Fibroblast of lung (primary cell): Measurements from ENCODE around the gene XPC. TPM values are rescaled to one million over a fixed set of nuclear protein-coding genes. Genes with fewer than 3 reads are reported as not detected.

ENCODE experiments used
- DNase-seq, 2 donors: peaks; one replicate each; pipeline versions ENCODE4 v3.0.0 to v3.0.0-alpha.2; 2010; ENCODE audit warnings: low read depth in 2 of 2
- H2AFZ ChIP-seq: 2 replicates; pipeline ENCODE4 v1.5.1; 2012; ENCODE audit warnings: low read length, control low read depth, inconsistent platforms
- H3K27ac ChIP-seq: 2 replicates; pipeline ENCODE4 v1.5.1; 2011; ENCODE audit warnings: low read length, control low read depth; ENCODE audit not compliant: insufficient read depth
- H3K27me3 ChIP-seq: 2 replicates; pipeline ENCODE4 v1.5.1; 2011; ENCODE audit warnings: mild to moderate bottlenecking, low read length; ENCODE audit not compliant: control insufficient read depth, insufficient read depth
- H3K36me3 ChIP-seq: 2 replicates; pipeline ENCODE4 v1.5.1; 2011; ENCODE audit warnings: low read length; ENCODE audit not compliant: control insufficient read depth, insufficient read depth
- H3K4me1 ChIP-seq: 2 replicates; pipeline ENCODE4 v1.5.1; 2011; ENCODE audit warnings: low read length; ENCODE audit not compliant: control insufficient read depth, insufficient read depth; ENCODE audit errors: extremely low read depth
- H3K4me2 ChIP-seq: 2 replicates; pipeline ENCODE4 v1.5.1; 2011; ENCODE audit warnings: low read length, control low read depth; ENCODE audit not compliant: insufficient read depth; ENCODE audit errors: extremely low read depth
- H3K4me3 ChIP-seq, 4 experiments: fragments of 200-600 bp in 1 of 4; sonication (generic) in 1 of 4; replicated peaks in 1 of 4; 2 replicates each; pipeline ENCODE4 v1.5.1; 2011 to 2016; ENCODE audit warnings: low read length in 4 of 4, low read depth in 3 of 4, mild to moderate bottlenecking in 3 of 4, control low read depth in 2 of 4, inconsistent platforms in 1 of 4, mixed read lengths in 1 of 4; ENCODE audit not compliant: insufficient read depth in 1 of 4; ENCODE audit errors: control extremely low read depth in 1 of 4
- H3K79me2 ChIP-seq: 2 replicates; pipeline ENCODE4 v1.5.1; 2012; ENCODE audit warnings: mild to moderate bottlenecking, low read length, inconsistent platforms; ENCODE audit not compliant: control insufficient read depth, insufficient read depth
- H3K9ac ChIP-seq: 2 replicates; pipeline ENCODE4 v1.5.1; 2011; ENCODE audit warnings: mild to moderate bottlenecking, low read length, control low read depth; ENCODE audit not compliant: insufficient read depth
- H3K9me3 ChIP-seq: 2 replicates; pipeline ENCODE4 v1.5.1; 2012; ENCODE audit warnings: low read depth, low read length; ENCODE audit not compliant: control insufficient read depth, insufficient read depth
- H4K20me1 ChIP-seq: 2 replicates; pipeline ENCODE4 v1.5.1; 2011; ENCODE audit warnings: low read length; ENCODE audit not compliant: control insufficient read depth, insufficient read depth; ENCODE audit errors: extremely low read depth
- CTCF ChIP-seq, 2 donors: IDR thresholded peaks in 1 of 2; conservative IDR thresholded peaks in 1 of 2; 1 replicate in 1 of 2; 2 replicates in 1 of 2; pipeline ENCODE4 v1.5.1; 2011 to 2012; ENCODE audit warnings: low read length in 2 of 2, control low read depth in 1 of 2, inconsistent platforms in 1 of 2, low read depth in 1 of 2, mild to moderate bottlenecking in 1 of 2
- EZH2 ChIP-seq: IDR thresholded peaks from 2 replicates; pipeline ENCODE4 v1.5.1; 2012; ENCODE audit warnings: low read length, control low read depth, mild to moderate bottlenecking; ENCODE audit errors: missing control alignments
- polyA plus RNA-seq, 2 donors: library from polyadenylated mRNA; depleted of rRNA in 1 of 2; stranded (reverse) in 1 of 2; unstranded in 1 of 2; fragments of >200 nt; gene quantifications; 2 replicates each; pipeline ENCODE4 v1.2.1, GENCODE V29; 2011 to 2012; ENCODE audit warnings: missing spikeins in 1 of 2
- total RNA-seq: library from RNA; depleted of rRNA; stranded (reverse); fragments of >200 nt; gene quantifications from 2 replicates; pipeline ENCODE4 v1.2.1, GENCODE V29; 2014

Gene XPC
- total and polyA plus RNA-seq, 2 donors (not counting 1 experiment from before 2014, with no cell fraction given), result 18.4 to 95.6 TPM

- Histone ChIP-seq H3K27ac (no peak overlapping the region), H3K4me3 (no peak overlapping the region), H3K27me3 (no peaks in the 10 kb centered on the region), H3K79me2 (peaks cover 14% of the 10 kb centered on the region), H3K9me3 (no peaks in the 10 kb centered on the region), H3K9ac (no peak overlapping the region), H3K36me3 (no peaks in the 10 kb centered on the region), H4K20me1 (no peaks in the 10 kb centered on the region), H2AFZ (no peak overlapping the region), H3K4me2 (no peak overlapping the region), H3K4me1 (peaks cover 4% of the 10 kb centered on the region)
- TF ChIP-seq EZH2, result no peak
- no peak for TF ChIP-seq CTCF (conservative IDR thresholded peaks at IDR 0.05 in 1 of 2, IDR thresholded peaks at IDR 0.05 in 1 of 2; ENCODE audit: low read depth in 1 of 2, low read length in 2 of 2)
- no peak for DNase-seq
Observed at GRCh38 chr3:14120111-14120920, 58.1 kb downstream of the XPC start.

DNA sequence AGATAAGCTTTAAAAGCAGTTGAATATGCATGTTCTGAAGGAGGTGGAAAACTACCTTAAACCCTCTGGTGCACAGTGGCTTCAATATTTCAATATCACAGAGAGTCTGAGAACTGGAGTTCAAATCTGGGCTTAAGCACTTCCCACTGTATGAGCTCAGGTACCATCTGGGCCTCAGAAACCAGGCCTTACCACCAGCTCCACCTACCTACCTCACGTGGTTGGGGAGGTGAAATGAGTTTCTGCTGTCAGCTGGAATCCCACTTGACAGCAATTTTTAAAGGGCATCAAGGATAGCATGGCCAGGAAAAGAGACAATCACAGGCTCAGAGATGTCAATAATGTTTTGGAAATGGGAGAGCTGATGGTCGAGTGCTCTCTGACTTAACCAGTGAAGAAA is 58.8 kb downstream of the XPC start:
- H3K27me3 ChIP-seq, result no peaks in the 10 kb centered on the region
- DNase-seq, result no peak
- H2AFZ ChIP-seq, result no peak overlapping the region
- peaks cover 11% of the 10 kb centered on the region for H3K79me2 ChIP-seq
- H3K9me3 ChIP-seq, result no peaks in the 10 kb centered on the region
- H3K27ac ChIP-seq, result no peak overlapping the region
- TF ChIP-seq CTCF (conservative IDR thresholded peaks at IDR 0.05 in 1 of 2, IDR thresholded peaks at IDR 0.05 in 1 of 2; ENCODE audit: low read depth in 1 of 2, low read length in 2 of 2) (no peak), EZH2 (no peak)
- H3K4me1 ChIP-seq, result peaks cover 4% of the 10 kb centered on the region
- H3K9ac ChIP-seq, result no peak overlapping the region
- H4K20me1 ChIP-seq, result no peaks in the 10 kb centered on the region
- H3K4me3 ChIP-seq, result no peak overlapping the region
- H3K4me2 ChIP-seq, result no peak overlapping the region
- H3K36me3 ChIP-seq, result no peaks in the 10 kb centered on the region

GRCh38 chr3:14118400-14119381 is 59.7 kb downstream of the XPC start:
- TF ChIP-seq EZH2, result no peak
- no peak for TF ChIP-seq CTCF (conservative IDR thresholded peaks at IDR 0.05 in 1 of 2, IDR thresholded peaks at IDR 0.05 in 1 of 2; ENCODE audit: low read depth in 1 of 2, low read length in 2 of 2)
- peaks cover 6% of the 10 kb centered on the region for H3K79me2 ChIP-seq
- H3K27me3 ChIP-seq, result no peaks in the 10 kb centered on the region
- H3K9me3 ChIP-seq, result no peaks in the 10 kb centered on the region
- H3K4me2 ChIP-seq, result no peak overlapping the region
- H3K4me3 ChIP-seq, result no peak overlapping the region
- H2AFZ ChIP-seq, result no peak overlapping the region
- H4K20me1 ChIP-seq, result no peaks in the 10 kb centered on the region
- H3K9ac ChIP-seq, result no peak overlapping the region
- peaks cover 2% of the 10 kb centered on the region for H3K4me1 ChIP-seq
- DNase-seq, result peak in 1 of 2 donors; percentile 82
- no peaks in the 10 kb centered on the region for H3K36me3 ChIP-seq
- no peak overlapping the region for H3K27ac ChIP-seq
